Central memory CD4-positive, alpha-beta T cell (primary cell): ENCODE results near the gene PLAU.
A peak's percentile ranks its signal among the peaks of the same experiment; 100 is the strongest.
"Not testable (repeated sequence)": the region's sequence is repeated elsewhere in the genome, so short reads cannot be mapped to it uniquely, and the experiment has no call there.

ENCODE experiments used
- DNase-seq: peaks from one replicate; pipeline ENCODE4 v3.0.0; 2022

PLAU gene

DNA sequence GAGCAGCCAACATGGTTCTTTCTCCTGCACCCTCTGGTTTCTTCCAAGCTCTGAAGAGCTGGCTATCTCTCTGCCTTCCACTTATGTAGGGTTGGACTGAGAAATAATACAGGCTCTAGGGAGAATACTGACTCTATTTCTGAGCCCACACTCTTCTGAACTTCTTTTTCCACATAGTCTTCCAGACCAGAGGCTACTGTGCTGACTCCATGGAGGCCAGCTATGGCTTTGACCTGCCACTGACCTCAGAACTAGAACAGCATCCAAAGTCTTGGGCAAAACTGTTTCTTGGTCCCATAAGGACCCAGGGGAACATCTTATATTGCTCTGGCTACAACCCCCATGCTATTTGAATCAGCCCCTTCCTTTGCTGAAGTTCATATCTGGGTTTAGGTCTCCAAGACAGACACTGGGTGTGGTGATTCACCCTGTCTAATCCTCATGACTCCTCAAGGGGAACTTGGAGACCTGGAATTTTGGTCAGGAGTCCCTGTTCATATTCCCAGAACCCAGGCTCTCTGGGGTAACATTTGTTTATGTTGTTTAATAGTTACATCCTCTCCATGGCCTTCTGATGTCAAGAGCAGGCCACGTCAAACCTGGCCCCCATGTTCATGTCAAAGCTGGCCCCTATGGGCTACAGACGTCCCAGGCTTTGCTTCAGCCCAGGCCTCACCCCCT, 12.1 kb upstream of the PLAU start:
- DNase-seq = no peak

DNA sequence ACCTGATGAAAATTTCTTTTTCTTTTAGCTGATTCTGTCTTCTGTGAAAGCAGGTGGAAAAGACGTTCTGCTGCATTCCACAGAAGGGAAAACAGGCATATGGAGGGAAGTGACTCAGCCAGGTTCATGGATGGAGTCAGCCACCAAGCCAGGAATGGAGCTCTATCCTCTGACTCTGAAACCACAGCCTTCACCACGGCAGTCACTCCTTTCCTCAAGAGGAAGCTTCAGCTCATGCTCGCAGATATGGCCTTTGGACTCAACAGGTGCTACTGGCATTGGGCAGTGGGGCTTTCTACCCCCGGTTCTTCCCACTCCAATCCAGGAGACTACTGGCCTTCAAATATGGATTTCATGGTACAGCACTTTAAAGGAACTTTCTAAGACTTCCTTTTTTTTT, 11.5 kb upstream of the PLAU start:
- no peak for DNase-seq

DNA sequence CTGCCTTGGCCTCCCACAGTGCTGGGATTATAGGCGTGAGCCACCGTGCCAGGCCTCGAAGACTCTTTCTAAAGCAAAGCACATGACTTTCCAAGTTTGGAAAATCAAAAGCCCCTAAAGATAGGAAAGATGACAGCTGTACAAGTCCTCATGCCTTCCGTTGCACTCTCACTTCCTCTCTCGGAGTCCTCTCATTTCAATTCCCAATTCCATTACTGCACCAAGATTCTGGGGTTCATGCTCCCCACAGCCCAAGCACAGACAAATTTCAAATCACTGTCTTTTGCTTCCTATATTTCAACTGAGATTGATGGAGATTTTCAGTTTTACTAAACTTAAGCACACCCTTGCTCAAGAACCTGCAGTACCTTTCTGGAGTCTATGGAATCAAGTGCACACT, 10.9 kb upstream of the PLAU start:
- DNase-seq = no peak

DNA sequence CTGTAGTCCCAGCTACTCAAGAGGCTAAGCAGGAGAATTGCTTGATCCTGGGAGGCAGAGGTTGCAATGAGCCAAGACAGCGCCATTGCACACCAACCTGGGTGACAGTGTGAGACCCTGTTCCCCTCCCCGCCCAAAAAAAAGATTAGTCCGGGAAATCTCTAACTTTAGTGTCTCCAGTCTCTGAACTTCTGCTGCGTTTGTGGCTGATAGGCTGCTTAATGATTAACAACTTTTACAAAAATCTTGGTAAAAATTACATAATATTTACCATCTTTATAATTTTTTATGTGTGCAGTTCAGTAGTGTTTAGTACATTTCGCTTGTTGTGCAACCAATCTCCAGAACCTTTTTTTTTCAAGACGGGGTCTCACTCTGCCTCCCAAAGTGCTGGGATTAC, 9.7 kb upstream of the PLAU start:
- DNase-seq = no peak

DNA sequence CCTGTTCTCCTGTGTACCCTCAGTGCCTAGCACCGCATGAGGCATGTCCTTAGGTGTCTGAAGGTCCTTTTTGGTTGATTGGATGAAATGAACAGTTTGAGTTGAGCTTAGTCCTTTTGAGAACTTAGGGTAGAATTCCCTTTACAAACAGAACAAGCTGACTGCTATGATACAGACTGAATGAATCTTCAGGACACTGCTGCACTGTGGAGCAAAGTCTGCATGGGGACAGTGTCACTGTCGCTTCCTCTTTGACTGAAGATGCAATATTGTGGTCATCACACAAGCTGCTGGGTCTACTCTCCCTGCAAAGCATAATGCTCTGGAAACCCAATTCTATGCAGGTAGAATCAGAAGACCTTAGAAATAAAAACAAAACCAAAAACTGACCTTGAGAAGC, 8.6 kb upstream of the PLAU start:
- DNase-seq = no peak

DNA sequence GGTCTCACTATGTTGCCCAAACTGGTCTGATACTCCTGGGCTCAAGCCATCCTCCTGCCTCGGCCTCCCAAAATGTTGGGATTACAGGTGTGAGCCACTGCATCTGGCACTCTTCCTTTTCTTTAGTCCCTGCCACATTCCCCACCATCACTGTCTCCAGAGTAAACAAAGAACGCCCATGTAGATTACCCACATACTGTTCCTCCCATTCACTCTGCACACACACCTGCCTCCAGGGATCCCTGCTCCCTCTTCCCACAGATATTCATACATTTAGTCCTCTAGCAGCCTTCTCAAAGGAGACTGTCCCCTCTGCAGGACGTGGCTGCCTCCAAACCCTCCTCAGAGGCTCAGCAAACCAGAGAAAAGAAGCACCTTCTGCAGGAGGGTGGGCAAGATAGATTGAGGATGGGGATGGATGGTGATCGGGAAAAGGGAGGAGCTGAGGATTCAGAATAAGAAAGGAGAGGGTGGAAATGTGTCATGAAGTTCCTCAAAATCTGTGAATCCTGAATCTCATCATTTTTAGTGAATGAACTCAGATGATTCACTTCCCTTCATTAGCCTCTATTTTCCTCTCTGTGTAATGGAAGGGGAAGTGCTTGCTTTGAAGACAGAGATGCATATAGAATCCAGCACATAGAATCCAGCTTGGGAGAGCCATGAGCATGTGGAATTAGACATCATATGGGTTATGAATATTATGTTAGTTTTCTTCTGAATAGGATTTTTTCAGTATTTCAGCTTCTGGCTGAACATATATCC, 5.5 kb upstream of the PLAU start:
- no peak for DNase-seq

DNA sequence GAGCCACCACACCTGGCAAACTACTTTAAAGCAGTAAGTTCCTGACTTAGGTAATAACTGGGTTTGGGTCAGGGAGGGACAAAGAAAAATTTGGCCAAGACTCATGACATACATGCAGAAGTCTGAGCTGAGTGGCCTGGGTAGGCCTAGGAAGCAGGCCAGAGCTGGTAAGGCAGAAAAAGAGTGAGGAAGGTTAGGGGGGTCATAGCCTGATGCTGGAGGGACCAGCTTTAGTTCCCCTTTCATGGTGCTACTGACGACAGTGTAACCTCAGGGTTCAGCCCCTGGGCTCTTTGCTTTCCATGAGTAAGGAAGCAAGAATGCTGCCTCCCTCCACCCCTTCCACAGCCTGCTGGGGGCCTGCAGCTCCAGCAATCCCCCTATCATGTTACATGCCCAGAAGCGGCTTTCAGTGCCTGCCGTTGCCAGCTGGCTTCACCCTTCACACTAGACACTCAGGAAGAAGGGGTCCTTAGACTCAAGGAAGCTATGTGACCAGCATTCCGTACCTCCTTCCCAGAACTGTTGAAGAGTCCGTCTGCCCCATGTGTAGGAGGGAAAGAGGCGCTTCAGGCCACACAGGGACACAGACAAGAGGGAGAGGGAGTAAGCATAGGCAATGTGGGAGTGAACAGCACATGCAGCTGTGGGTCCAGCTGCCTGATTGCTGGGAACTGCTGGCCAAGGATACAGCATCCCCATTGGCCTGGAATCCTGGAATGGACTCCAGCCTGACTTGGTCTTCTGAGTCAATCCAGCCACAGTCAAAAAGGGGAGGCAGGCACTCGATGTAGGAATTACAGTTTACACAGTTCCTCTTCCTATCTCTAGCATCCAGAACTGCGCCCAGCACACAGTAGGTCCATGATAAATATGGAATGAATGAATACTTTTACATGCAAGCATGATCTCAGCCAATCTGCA, 4.1 kb upstream of the PLAU start:
- DNase-seq = no peak

DNA sequence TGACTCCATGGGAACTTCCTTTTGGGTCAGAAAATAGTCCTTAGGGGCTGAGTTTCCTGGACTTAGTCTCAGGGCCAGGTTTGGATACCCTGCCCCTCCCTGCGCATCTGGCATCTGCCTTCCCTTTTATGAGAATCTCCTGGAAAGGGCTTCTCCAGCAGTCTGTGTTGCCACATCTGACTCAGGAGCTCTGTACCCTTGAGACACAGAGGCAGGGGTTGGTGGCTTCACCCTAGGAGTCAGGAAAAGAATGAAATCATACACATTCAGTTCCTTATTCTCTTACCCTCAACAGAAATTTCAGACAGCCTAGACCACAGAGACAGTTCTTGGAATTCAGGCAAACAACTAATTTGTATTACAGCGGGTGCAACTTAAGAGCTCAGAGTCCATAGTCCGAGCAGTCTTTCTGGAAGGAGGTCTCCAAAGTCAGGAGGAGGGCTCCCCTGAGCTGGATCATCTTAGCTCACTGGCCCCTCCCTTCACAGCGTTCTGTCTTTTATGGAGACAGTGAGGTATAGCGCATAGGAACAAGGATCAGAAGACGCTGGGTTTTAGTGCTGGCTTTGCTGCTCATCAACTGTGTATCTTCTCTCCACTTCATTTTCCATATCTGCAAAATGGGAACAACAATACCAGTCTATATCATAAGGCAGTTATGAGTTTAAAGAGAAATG, 3.0 kb upstream of the PLAU start:
- DNase-seq = no peak

DNA sequence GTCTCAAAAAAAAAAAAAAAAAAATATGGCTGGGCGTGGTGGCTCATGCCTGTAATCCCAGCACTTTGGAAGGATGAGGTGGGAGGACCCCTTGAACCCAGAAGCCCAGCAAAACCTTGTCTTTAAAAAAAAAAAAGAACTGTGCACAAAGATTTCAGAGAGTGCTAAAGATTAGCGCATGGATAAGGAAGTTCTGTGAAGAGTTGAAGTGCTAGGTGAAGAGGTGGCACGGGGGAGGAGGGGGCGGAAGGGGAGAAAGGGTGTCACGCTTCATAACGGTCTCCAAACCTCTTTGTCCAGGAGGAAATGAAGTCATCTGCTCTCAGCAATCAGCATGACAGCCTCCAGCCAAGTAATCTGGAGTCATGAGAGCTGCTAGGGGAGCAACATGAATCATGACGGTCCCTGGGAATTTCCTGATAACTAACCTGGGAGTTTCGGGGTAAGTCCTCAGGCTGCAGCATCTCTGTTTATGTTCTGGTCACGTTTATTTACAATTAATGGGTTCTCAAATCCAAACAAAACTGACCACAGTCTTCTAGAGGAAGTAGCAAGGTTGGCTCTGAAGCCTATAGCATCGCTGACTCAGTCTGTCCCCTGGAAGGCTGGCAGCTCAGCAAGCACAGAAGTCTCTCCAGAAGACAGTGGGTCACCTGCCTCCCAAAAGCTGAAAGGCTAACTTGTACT, 1.9 kb upstream of the PLAU start:
- DNase-seq = peak; percentile 14

DNA sequence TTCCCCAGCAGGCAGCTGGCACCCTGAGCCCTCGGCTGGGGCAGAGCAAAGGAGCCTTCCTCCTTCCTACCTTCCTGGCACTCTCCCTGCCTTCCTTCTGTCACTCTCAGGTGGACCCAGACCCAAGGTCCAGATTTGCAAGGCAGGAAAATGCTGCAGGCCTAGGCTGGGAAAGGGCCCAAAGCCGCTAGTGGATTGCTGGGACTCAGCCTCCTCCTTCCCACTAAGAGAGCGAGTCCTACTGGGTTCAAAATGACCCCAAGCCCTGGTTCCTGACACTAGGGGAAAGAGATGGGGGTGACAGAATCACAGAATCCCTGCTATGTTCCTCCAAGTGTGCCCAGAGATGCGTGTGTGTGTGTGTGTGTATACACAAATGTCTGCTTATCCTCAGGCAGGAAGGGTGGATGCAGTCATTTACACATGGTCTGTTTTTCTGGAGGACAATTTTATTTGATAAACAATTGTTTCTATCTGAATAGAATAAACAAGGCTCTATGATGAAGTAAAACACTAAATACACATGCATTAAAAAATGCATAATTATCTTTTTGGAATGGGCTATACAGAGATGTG, 1.3 kb upstream of the PLAU start:
- no peak for DNase-seq

DNA sequence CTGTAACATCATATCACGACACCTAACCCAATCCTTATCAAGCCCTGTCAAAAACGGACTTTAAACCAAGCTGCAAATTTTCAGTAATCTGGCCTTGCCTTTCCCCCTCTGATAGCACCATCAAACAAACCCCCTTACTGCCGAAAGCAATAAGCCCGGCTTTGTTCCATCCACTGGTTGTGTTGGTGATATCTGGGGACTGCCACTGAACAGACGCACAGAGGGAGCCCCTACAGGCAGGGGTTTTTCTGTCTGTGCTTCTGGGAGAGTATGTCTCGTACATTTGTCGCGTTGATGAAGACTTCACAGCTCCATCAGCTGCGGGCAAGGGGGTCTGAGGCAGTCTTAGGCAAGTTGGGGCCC, 550 bp upstream of the PLAU start:
- no peak for DNase-seq

DNA sequence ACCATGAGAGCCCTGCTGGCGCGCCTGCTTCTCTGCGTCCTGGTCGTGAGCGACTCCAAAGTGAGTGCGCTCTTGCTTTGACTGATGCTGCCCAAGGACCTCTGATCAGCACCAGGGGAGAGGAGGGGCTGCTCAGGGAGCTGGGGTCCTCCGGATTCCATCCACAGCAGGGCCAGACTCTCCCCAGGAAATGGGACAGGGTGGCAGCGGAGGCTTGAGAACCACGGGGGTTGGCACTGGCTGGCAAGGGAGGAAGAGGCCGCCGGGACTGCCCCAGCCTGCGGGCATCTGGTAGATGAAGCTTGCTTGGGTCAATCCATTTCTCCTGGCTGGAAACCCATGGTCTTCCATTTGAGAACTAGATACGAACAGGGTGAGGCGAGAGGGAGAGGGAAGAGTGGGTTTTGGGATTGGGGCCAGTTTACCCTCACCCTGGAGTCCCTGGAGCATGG, 647 bp downstream of the PLAU start:
- DNase-seq = no peak

DNA sequence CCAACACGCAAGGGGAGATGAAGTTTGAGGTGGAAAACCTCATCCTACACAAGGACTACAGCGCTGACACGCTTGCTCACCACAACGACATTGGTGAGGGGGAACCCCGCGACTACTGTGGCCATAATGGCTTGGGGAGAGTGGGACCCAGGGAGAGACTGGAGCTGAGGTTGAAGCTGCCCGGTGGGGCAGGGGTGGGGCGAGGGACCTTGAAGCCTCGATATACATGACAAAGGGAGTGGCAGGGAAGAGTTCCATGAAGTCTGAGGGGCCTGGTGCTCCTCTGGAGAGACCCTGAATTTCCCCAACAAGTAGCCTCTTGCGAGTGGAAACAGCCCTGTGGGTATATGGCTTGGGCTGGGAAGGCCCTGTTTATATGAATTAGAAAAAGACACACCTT, 3.1 kb downstream of the PLAU start:
- no peak for DNase-seq

DNA sequence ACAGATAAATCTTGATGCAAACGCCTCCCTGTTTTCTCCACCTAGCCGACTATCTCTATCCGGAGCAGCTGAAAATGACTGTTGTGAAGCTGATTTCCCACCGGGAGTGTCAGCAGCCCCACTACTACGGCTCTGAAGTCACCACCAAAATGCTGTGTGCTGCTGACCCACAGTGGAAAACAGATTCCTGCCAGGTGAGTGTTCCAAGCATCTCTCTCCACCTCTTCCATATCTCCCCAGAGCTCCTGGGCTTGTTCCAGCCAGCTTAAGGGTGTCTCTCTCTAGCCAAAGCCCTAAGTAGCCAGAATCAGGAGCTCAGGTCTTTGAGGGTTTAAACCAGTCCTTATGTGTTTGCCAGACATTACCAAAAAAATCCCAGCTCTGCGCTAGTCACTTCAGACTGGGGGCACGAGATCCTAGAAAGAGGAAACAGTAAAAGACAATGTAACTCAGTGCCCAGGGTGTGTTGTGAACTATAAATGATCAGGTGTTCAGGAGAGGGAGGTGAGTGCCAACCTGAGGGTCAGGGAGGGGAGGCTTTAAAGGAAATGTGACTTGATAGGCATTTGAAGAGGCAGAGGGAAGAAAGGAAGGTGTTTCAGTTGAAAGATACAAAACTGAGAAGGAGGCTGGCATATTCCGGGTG, 4.4 kb downstream of the PLAU start:
- no peak for DNase-seq

DNA sequence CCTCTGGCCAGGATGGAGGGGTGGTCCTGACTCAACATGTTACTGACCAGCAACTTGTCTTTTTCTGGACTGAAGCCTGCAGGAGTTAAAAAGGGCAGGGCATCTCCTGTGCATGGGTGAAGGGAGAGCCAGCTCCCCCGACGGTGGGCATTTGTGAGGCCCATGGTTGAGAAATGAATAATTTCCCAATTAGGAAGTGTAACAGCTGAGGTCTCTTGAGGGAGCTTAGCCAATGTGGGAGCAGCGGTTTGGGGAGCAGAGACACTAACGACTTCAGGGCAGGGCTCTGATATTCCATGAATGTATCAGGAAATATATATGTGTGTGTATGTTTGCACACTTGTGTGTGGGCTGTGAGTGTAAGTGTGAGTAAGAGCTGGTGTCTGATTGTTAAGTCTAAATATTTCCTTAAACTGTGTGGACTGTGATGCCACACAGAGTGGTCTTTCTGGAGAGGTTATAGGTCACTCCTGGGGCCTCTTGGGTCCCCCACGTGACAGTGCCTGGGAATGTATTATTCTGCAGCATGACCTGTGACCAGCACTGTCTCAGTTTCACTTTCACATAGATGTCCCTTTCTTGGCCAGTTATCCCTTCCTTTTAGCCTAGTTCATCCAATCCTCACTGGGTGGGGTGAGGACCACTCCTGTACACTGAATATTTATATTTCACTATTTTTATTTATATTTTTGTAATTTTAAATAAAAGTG, 6.0 kb downstream of the PLAU start:
- DNase-seq = no peak

DNA sequence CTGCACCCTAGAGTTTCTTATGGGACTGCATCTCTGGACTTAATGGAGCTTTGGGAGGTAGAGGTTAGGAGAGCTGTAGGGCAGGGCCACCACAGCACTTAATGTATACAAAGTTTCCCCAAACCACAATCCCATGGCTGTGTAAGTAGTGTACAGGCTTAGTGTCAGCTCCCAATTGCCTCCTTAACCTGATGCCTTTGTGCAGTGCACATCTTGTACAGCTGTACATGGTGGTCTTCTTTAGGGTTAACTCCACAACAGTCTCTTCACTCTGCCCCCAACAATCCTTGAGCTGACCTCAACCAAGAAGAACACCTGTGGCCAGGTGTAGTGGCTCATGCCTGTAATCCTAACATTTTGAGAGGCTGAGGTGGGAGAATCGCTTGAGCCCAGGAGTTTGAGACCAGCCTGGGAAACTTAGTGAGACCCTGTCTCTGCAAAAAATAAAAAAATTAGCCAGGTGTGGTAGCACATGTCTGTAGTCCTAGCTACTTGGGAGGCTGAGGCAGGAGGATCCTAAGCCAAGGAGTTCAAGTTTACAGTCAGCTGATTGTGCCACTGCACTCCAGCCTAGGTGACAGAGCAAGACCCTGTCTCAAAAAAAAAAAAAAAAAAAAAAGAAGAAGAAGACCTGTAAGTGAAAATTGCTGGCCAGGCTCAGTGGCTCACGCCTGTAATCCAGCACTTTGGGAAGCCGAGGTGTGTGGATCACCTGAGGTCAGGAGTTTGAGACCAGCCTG, 6.8 kb downstream of the PLAU start:
- no peak for DNase-seq

DNA sequence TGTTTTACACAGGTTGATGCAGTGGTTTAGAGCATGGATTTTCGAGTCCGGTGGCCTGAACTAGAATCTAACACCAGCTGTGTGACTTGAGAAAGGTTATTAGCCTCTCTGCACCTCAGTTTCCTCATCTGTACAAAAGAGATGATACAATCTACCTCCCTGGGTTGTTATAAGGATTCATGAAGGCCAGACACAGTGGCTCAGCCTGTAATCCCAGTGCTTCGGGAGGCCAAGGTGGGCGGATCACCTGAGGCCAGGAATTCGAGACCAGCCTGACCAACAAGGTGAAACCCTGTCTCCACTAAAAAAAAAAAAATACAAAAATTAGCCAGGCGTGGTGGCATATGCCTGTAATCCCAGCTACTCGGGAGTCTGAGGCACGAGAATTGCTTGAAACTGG, 8.5 kb downstream of the PLAU start:
- DNase-seq = not testable (repeated sequence)

DNA sequence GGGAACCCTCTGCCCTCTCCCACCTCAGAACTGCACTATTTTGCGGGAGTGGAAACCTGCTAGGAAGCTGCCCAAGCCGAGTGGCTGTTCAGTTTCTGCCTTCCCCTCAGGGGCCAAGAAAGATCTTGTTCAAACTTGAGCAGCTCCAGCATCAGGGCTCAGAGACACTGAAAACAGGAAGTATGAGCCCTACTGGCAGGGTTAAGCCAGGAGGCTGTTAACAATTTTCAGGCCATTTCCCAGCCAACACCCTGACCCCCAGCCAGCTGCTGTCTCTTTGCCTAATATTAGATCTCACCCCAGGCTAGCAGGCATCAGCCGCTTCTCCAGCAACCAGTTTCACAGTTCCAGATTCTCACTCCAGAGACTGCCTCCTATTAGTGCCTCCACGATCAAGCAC, 9.2 kb downstream of the PLAU start:
- DNase-seq = no peak

DNA sequence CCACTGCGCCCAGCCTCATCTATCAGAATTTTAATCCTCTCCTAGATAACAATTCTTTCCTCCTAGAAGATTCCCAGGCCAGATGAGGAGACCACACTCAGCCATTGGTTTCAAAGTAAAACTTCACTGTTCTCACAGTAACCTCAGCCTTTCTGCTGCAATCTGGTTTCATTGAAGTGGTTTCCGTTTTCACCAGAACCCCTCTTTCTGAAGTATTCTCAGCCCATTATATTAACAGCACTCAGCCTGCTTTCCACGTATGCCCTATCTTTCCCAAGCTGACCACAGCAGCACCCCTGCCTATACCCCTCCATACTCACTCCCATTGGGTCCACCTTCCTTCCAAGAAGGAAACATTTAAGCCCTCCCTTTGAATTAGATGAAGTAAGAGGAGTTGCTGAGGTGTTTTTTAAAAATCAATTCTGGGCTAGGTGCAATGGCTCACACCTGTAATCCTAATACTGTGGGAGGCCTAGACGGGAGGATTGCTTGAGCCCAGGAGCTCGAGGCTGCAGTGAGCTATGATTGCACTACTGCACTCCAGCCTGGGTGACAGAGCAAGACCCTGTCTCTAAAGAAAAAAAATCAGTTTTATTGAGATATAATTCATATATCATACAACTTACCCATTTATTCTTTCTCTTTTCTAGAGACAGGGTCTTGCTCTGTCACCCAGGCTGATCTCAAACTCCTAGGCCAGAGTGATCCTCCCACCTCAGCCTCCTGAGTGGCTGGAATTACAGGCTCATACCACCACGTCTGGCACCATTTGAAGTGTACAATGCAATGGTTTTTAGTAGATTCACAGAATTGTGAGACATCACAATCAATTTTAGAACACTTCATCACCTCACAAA, 11.3 kb downstream of the PLAU start:
- DNase-seq = peak; percentile 70
